Fibroblast of the conjunctiva (primary cell): ENCODE data around the gene LPAR1.

Experiments
- DNase-seq: peaks from one replicate; pipeline ENCODE4 v3.0.0-alpha.2; 2010; ENCODE audit warnings: low read depth

The LPAR1 gene

DNA sequence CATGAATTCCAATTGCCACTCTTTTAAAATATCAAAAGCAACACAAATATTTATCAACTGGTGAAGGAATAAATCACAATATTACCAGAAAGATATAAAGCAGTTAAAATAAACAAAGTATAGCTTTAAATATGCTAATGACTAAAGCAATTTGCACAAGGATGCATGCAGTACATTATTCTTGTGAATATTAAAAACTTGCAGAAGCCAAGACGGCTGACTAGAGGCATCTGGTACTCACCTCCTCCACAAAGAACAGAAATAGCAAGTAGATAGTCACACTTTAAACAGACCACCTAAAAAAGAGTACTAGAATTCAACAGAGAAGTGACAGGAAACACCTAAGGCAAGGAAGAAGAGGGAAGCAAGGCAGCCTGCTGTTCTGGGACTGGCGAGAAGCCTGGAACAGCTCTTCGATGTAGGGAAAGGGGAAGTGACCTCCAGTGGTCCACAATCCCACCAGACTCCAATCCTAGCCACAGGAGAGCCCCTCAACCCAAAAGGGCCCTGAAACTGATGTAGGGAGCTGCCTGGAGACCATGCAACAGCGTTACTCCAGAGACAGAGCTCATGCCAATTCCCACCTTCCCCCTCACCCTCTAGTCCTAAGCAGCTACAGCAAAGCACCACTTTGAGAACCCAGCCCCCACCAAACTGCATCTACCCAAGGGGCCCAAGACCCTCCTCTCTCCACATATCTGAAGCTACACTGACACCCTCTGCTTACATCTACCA is 86.3 kb downstream of the LPAR1 start:
- no peak for DNase-seq

DNA sequence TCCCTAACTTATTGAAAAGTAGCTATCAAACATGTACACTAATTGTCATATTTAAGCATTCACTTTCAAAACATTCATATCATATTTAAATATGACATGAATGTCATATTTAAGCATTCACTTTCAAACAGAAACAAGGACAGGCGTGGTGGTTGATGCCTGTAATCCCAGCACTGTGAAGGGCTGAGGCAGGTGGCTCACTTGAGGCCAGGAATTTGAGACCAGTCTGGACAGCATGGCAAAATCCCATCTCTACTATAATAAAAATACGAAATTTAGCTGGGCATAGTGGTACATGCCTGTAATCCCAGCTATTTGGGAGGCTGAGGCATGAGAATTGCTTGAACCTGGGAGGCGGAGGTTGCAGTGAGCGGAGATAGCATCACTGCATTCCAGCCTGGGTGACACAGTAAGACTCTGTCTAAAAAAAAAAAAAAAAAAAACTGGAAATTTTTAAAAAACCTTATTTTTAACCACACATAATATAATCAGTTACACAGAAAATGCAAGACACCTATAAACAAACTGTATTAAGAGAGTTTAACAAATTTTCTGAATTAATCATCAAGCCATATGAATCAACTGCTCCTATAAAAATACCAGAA is 88.1 kb downstream of the LPAR1 start:
- no peak for DNase-seq

DNA sequence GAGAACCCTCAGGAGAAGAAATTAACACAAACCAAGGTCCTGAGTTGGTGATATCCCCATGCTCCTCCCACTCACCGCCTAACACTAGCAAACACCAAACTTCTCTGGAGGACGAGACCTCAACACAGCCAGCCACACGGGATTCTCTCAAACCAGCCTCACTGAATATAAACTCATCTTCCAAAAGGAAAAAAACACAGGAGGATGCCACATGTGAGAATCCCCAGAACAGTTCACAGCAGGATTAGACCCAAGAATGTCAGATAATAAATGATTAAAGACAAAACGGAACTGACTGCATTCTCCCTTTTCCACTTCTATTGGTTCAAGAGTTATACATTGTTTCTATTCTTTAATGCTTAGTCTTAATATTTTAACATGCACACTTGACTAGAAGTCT is 89.2 kb downstream of the LPAR1 start:
- no peak for DNase-seq

DNA sequence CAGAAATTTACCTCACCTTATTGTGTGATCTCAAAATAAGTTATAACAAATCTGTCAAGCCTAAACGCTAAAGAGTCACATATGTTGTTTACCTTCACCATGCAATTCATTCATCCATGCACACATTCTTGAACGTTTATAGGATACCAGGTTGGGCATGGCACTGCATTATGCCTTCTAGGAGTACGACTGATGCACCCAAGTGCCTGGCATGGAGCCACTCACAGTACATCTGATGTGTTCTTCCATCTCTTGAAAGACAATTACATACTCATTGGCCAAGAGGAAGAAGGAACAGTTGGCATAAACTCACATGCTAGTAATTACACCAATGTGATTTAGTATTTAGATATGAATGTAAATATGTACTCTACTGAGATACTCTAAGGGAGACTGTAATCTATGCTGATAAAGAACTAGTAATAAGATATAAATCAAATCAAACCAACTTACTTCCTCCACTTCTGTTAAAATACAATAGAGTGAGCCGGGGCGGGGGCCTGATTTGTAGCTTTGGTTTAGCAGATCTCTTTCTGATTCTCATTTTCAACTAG is 90.7 kb downstream of the LPAR1 start:
- DNase-seq, result no peak

DNA sequence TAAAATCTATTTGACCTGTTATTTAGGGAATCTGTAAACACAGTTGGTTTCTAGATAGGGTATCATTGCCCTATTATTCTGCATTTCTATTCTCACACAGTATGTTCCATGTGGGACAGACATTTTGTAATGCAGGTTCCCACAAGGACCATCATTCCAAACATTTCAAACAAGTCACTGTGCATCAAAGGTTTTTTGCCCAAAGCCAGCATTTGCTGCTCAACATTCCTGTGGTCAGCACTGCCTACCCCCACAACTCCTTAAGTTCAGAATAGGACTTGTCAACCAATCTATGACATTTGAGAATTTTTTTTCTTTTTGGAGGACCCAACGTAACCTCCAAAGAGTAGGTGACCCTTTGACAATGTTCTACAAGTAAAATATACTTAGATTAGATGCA is 95.7 kb downstream of the LPAR1 start:
- DNase-seq, result no peak

DNA sequence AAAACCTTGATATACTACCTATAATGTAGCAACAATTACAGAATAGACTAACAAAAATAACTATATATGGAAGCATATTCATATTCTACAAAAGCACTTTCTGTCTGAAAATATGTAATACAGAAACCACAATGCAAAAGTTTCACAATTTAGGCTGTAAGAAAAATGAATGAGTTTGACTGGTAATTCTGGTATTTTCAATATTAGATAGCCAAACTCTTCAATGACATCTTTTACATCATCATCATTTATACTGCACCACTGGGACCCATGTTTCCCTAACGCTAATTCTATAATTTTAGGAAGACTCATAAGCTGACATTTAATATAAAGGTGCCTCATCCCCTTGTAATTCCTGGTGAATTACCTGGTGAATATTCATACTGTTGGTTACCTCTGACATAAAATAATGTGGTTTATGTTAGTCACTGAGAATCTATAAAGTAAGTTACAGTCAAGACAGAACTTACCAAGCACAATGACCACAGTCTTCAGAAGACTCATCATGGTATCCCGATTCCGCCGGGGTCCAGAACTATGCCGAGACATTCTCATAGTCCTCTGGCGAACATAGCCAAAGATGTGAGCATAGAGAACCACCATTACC is 97.2 kb downstream of the LPAR1 start:
- DNase-seq, result no peak

DNA sequence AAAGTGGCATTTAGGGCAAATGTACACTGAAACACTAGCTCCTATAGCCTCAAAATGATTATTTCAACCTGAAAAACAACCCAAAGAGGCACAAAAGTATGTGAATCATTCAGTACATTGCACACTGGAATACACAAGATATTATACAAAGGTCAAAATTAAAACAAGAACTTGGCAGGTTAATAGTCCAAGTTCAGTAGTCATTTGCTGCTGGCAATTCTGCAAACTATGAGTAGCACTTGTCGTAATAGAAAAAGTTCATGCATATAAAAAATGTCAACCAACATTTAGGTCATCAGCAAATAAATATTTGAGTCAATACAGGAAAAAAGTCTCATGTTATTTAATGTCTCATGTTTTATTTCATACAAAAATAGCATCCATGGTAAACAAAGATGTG is 98.7 kb downstream of the LPAR1 start:
- DNase-seq, result no peak

DNA sequence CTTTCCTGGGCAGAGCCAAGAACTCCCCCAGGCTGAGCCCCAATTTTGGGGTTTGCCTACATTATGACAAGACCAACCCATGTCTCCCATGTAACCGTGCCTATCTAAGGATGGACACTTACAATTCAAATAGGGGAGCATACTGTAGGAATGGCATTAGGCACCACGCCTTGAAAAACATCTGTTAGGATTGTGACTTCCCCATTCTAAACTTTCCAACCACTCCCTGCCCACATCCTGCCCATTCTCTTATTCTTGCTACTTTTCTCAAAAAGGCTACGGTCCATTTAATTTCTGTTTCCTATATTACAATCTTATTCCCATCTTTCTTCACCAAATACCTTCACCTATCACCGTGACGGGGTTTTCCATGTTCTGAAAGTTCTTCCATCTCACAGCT is 99.2 kb downstream of the LPAR1 start:
- no peak for DNase-seq

DNA sequence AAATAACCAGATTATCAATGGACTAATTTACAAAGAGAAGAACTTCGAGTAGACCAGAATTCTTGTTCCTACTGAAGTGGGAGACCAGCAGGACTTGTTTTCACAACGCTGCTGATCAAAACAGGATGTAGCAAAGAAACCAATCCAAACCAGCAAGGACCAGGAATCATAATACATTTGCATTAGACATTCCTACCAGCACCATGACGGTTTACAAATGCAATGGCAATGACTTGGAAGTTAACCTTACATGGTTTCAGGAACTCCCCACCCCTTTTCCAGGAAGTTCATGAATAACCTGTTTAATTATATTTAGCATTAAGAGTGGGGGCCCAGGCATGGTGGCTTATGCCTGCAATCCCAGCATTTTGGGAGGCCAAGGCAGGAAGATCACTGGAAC is 100.0 kb downstream of the LPAR1 start:
- DNase-seq, result no peak

DNA sequence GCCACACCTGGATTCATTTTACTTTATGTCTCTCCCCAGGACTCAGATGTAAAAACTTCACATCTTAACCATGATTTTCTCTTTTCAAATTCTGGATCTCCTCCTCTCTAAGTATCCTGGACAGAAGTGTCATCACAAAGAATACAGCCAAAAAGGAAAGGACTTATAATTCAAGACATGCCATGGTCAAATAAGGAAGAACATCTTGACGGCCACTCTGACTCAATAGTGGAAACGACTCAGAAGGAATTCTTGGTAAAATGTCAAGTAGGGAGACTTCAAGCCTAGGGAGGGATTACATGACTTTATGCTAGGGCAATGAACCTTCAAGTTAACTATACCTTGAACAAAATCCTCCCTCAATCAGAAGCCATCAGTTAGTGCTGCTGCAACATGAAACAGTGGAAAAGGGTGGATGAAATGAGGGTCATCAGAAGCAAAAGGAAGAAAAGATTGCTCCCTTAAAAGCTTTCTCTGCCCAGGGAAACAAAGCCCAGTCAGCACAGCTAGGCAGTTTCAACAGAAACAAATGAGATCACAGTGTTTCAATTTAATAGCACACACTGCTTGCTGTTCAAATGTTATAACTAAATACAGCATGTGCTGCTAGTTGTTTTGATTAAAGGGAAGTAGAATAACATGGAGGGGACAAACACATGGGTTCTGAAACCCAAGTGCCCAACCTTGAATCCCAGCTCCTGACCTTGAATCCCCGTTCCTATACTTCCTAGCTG is 101.4 kb downstream of the LPAR1 start:
- DNase-seq, result peak; percentile 70

DNA sequence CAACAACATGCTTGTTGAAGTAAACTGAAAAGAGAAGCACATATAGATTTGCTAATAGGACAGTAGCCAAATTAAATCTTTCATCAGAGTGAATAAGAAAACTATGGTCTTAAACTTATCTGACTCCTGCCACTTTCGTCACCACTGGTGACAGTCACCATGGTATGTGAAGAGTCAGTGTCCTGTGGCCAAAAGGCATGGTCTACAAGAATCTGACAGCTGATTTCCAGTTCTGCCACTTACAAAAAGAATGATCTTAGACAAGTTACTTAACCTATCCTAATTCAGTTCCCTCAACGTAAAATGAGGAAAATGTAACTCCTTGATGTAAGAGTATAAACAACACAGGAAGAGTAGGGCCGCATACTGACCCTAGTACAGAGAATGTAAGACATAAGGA is 102.0 kb downstream of the LPAR1 start:
- DNase-seq, result no peak

DNA sequence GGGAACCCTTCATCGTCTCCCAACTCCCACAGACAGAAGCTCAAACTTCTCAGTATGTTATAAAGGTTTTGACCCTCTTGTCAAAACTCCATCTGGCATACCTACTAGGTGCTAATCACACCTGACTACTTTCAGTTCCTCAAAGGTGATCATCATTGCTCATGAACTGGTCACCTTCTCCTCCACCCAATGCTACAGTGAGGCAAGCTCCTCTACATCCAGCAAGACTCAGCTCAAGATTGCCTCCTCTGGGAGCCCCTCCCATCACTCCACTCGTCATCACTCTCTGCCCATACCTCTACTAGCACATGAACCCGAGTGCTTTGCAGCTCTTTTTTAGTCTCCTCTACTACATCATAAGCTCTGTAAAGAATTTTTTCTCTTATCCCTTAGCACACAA is 102.4 kb downstream of the LPAR1 start:
- DNase-seq, result no peak

DNA sequence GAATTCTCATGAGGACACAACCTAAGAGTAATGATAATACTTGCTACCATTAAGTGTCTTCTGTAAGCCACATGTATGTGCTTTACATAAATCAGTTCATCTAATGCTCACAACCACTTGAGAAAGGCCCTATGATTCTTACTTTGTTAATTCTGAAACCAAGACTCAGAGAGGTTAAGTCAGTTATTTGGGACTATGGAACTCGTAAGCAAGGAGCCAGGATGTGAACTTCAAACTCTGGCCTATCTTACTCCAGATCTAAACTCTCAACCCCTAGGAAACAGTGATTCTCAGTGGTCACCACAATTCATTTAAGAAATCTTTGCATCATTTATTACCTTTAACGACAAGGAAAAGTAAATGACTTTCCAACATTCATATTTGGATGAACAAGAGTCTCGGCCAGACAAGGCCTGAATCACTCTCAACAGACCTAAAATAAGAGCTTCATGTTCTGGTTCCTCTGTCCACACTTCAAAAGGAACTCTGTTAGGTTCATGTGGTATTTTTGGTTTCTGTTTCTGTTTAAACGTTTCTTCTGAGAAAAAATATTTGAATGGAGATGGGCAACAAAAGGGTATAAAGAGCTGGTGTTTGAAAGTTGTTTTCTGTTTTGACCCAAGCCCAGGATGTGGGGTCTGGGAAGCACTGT is 104.8 kb downstream of the LPAR1 start:
- DNase-seq, result no peak

DNA sequence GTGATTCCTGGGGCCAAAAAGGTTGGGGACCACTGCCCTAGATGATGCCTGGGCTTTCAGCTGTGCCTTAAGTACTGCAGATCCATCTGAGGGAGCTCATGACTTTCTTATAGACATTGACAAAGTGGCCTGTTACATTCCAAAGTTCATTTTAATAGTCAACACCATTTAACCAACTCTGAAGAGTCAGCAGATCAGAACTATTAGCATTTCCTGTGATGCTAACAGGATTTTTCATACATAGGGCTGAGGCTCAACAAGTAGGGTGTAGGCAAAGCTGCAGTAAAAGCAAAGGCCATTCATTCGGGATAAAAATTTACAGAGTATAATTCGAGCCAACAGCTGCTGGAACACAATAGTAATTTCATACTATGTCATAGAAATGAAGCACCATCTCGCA is 105.4 kb downstream of the LPAR1 start:
- DNase-seq, result no peak

DNA sequence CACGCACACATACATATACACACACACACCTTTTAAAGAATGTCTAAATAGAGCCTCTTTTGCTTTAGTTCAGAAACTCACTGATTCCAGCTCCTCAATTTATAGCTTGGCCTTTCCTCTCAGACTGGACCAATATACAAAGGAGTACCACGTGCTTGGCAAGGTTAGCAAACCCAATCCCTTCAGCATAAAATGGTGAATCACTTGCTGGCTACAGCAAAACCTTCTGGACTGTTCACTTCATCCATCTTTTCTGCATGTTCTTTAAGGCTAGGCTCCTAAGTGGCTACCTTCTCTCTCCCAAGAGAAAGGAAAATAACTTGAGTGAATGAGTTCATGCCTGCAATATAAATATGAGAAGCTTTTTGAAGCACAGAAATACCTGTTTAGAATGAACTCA is 109.7 kb downstream of the LPAR1 start:
- peak; percentile 26 for DNase-seq

DNA sequence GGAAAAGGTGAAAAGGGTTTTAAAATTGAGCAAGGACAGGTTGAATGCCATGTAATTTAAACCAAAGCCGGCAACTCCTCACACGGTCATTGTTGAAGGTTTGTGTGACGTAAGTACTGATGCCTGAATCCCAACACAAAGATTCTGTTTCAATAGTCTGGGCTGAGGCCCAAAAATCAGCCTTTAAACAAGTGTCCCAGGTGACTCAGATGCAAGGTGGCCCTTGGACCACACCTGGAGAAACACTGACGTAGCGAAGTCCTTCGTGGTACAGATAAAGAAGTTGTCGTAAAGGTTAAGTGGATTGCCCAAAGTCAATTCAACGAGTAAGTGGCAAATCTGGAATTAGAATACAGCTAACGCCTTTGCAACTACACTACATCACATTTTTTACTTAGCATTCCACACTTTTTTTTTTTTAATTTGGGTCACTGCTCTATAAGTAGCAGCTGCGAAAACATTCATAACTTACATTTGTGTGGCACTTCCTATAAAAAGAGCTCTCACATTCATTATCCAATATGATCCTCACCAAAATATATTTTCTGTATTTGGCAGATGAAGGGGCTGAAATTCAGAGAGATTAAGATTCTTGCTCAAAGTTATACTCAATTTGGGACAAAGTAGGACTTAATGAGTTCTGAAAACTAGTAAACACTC is 111.3 kb downstream of the LPAR1 start:
- DNase-seq, result peak; percentile 17

DNA sequence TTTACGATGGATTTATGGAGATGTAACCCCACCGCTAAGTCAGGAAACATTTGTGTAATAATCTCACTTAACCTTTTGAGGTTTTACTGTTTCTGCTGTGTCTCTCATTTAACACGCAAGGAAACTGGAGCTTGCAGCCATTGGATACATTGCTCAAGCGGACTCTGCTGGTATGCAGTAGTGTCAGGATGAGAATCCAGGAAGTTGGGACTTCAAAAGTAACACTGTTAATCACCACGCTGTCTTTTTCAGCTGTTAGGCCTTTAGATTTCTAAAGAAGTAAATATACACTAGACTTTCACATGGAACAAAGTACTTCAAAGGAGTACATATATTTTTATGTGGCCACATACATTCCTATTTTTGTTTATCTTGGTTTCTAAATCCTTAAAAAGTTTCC is 114.7 kb downstream of the LPAR1 start:
- DNase-seq, result no peak

DNA sequence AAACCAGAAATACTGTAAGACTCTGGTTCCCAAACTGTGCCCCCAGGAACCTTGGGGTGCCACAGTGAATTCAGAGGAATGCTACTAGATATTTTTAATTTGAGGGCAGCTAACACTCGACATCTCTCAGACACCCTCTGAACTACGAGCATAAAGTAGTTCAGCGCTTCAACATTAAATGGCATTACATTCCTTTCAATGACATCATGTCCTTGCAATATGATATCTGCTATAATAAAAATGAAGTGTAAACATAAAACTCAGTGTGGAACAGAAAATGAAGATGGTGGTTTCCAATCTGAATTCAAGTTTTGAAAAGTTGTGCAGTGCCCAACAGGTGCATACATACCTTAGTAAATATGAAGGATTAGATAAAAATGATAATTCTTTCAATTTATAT is 116.1 kb downstream of the LPAR1 start:
- DNase-seq, result no peak

DNA sequence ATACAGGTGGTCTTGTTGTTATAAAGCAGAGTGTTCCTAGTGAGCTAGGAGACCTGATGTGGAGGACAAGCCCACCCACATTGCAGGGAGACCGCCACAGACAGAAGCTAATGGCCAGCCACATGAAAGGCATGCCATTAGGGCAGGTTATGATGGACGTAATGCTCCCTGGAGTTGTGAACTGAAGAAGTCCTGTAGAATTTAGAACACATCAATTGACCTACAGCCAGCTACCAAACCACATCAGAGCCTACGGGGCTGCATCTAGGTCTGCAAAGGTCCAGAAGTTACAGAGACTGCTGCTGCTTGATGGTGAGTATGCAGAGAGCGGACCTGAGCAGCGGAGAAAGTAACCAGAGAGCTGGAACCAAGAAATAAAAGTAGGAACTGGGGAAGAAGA is 116.6 kb downstream of the LPAR1 start:
- DNase-seq, result no peak

DNA sequence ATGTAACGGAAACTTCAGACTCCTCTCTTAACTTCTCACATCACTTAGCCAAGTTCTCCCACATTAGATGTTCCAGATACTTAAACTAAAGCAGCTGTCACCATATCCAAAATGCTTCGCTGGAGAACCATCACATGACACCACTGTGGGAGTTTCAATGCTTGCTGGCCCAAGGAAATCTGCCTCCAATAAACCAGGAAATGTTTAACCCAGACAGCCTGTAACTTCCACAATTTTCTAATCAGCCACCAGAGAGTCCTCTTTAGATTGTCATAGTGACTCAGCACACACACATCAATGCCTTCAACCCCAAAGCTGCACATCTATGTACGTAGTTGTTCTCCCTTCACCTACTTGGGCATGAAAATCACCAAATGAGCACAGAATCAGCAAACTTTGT is 118.7 kb downstream of the LPAR1 start:
- DNase-seq, result peak; percentile 85

DNA sequence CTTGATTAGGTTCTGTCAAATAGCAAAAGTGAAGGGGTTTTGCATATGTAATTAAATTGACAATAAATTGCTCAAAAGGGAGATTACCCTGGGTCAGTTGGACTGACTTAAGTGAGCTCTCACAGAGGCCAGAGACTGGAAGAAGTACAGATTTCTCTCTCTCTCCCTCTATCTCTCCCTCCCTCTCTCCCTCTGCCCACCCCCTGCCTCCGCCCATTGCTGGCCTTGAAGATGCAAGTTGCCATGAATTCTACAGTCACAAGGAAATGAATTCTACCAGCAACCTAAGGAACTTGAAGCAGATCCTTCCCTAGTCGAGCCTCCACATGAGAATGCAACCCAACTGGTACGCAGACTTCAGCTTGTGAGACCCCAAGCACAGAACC is 119.2 kb downstream of the LPAR1 start:
- DNase-seq, result no peak
